Activated naive CD4-positive, alpha-beta T cell treated with anti-CD3 and anti-CD28 coated beads, Interleukin-2, amount 10 ng/mL, durations not matched to agents 7 days and 5 days (primary cell): ENCODE measurements around the gene ORC1.

Experiments
- CTCF ChIA-PET: fragments of 350-600 bp; sonication (Branson Sonifier 250); formaldehyde crosslinking; loops from one replicate; lab custom pipeline; 2021; ENCODE audit warnings: antibody characterized with exemption; lab: Charles Lee
- DNase-seq: peaks from one replicate; pipeline ENCODE4 v3.0.0-alpha.2; 2020
- H3K27ac Mint-ChIP-seq: one replicate; pipeline ENCODE4 v1.8.0; 2021; ENCODE audit warnings: mild to moderate bottlenecking, moderate library complexity, mixed read lengths
- H3K27me3 Mint-ChIP-seq: one replicate; pipeline ENCODE4 v1.8.0; 2021; ENCODE audit warnings: mild to moderate bottlenecking, mixed read lengths
- H3K36me3 Mint-ChIP-seq: one replicate; pipeline ENCODE4 v1.8.0; 2021; ENCODE audit warnings: mixed read lengths
- H3K4me1 Mint-ChIP-seq: one replicate; pipeline ENCODE4 v1.8.0; 2021; ENCODE audit warnings: mixed read lengths
- H3K4me3 Mint-ChIP-seq: one replicate; pipeline ENCODE4 v1.8.0; 2021; ENCODE audit warnings: mild to moderate bottlenecking, moderate library complexity, mixed read lengths
- H3K9me3 Mint-ChIP-seq: one replicate; pipeline ENCODE4 v1.8.0; 2021; ENCODE audit warnings: mixed read lengths

Gene ORC1

DNA sequence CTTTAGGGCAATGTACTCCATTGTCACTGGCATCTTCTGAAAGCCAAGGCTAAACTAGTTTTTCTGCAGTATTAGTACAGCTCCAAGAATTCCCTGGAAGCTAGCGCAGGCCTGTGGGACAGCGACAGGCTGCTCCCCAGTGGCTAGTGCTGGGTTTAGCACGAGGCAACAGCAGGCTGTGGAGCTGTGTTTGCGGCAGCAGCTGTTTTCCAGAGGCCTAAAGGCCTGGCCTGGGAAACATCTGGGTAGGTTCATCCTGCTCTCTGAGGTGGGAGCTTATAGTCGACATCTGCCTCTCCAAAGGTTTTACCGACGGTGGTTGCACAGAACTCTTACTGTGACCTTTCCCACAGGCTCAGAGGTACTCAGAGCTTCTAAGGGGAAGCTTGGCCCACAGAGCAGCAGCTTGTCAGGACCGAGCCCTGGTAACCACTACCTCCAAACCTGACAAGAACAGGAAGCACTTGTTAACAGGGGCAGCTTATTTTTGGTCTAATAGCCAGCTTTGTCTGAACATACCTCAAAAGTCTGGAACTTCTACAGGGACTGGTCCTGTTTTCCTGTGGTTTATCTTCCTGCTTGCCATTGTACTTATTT lies 55.4 kb downstream of the ORC1 start:
- H3K4me1 Mint-ChIP-seq, result no peaks in the 10 kb centered on the region

DNA sequence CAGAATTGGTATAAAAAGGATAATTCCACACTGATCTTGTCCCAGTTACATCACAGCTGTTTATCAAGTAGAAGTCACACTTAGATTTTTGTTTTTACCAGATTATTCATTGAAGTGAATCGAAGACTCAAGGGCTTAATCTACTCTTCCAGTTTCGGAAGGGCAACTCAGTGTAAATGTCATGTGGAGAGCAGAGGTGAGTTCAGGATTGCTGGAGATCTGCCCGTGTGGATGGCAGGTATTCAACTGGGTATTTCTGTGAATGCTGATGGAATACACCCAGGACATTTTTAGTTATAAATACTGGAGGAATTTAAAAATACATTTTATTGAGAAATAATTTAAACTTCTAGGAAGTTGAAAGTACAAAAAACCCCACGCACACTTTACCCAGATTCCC lies 57.6 kb downstream of the ORC1 start:
- CTCF ChIA-PET, result no interaction called here
- H3K9me3 Mint-ChIP-seq, result no peaks in the 10 kb centered on the region
- no peak for DNase-seq
- no peaks in the 10 kb centered on the region for H3K4me1 Mint-ChIP-seq
- H3K27me3 Mint-ChIP-seq, result no peaks in the 10 kb centered on the region
- no peaks in the 10 kb centered on the region for H3K36me3 Mint-ChIP-seq
- no peak overlapping the region for H3K4me3 Mint-ChIP-seq
- H3K27ac Mint-ChIP-seq, result peak overlapping the region; percentile 33

More for the DNA sequence above, 55.4 kb downstream of the ORC1 start:
- Mint-ChIP-seq H3K4me3 (no peak overlapping the region), H3K27me3 (no peaks in the 10 kb centered on the region), H3K36me3 (peaks cover 12% of the 10 kb centered on the region), H3K9me3 (no peaks in the 10 kb centered on the region), H3K27ac (no peak overlapping the region)
- no peak for DNase-seq
- CTCF ChIA-PET, result interaction anchor here (0.6 kb wide), 1 partner anchor 20 kb away, joined by 3 read pairs; no protein-coding TSS in a partner anchor

DNA sequence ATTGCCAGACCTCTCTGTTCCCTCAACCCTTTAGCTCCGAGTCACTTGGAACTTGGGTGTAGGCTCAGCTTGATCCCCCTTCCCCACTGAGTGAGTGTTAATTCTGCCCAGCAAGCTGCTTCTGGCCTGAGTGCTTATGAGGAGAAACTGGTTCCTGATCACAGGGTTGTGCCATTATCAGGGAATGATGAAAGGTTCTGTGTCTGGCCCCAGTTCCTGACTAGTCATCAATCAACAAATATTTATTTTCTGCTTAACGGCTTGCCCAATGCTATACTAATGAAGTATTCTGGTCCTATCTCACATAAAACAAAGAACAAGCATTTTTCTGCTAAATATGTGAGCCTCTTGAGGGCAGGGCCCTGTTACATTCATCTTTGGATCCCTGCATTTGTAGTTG lies 59.0 kb downstream of the ORC1 start:
- Mint-ChIP-seq H3K27ac (no peak overlapping the region), H3K4me1 (no peaks in the 10 kb centered on the region), H3K4me3 (no peak overlapping the region), H3K9me3 (no peaks in the 10 kb centered on the region), H3K27me3 (no peaks in the 10 kb centered on the region), H3K36me3 (no peaks in the 10 kb centered on the region)
- no peak for DNase-seq
- CTCF ChIA-PET, result no interaction called here

DNA sequence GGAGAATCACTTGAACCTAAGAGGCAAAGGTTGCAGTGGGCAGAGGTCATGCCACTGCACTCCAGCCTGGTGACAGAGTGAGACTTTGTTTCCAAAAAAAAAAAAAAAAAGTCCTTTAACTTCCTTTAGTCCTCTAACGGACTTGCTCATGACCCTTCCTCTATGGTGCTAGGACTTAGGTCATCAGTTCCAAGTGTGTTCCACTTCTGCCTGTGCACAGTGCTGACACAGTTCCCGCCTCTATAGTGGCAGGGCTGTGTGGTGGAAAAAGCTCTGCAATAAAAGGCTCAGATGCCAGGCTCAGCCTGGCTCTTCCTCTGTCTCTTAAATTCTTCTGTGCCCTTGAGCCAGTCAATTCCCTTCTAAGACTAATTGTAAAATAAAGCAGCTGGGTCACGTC lies 60.2 kb downstream of the ORC1 start:
- no peak for DNase-seq
- no peaks in the 10 kb centered on the region for H3K36me3 Mint-ChIP-seq
- H3K9me3 Mint-ChIP-seq, result no peaks in the 10 kb centered on the region
- no peaks in the 10 kb centered on the region for H3K4me1 Mint-ChIP-seq
- no peak overlapping the region for H3K27ac Mint-ChIP-seq
- H3K4me3 Mint-ChIP-seq, result no peak overlapping the region
- no peaks in the 10 kb centered on the region for H3K27me3 Mint-ChIP-seq
- CTCF ChIA-PET, result interaction anchor here (0.7 kb wide), 1 partner anchor 9 kb away, joined by 4 read pairs; no protein-coding TSS in a partner anchor

DNA sequence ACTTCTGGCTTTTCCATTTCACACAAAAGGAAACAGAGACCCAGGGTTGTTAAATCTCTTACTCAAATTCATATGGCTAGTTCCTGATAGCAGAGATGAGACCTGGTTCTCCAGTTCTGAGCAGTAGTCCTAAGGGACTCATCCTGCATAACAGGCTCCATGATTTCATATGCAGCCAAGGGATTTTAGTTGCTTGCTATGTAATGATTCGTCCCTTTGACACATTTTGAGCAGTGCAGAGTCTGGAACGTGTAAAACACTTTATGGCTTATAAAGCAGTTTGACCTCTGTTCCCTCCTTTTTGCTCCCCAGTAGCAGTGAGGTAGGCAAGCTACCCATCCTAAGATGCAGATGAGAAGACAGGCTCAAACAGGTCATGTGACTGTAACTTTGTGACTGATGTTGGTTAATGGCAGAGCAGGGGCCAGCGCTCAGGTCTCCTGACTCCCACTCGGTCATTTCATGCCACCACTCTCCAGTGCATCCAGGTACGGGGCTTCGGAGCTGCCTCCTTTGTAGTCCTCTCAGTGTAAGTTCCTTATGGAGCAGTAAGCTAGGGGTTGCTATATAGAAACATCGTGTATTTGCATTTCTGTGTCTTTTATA lies 62.5 kb downstream of the ORC1 start:
- no peak overlapping the region for H3K27ac Mint-ChIP-seq
- H3K9me3 Mint-ChIP-seq, result no peaks in the 10 kb centered on the region
- H3K27me3 Mint-ChIP-seq, result no peaks in the 10 kb centered on the region
- CTCF ChIA-PET, result no interaction called here
- DNase-seq, result no peak
- no peaks in the 10 kb centered on the region for H3K36me3 Mint-ChIP-seq
- no peaks in the 10 kb centered on the region for H3K4me1 Mint-ChIP-seq
- H3K4me3 Mint-ChIP-seq, result no peak overlapping the region

DNA sequence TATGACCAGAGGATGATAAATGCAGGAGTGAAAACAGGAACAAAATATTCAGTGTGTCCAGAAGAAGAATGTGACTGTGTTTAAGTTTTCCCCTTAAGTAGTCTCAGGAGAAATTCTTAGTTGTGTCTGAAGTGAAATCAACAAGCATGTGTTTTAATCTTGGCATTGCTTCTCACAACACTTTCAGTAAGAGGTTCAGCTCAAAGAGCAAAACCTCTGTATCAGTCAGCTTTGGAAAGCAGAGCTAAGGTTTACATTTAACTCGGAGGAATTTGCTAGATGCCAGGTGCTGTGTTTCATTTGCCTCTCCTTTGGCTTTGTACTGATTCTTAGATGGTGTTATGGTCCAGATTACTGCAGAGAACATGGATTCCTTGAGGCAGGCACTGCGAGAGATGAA lies 66.8 kb downstream of the ORC1 start:
- H3K9me3 Mint-ChIP-seq, result no peaks in the 10 kb centered on the region
- no peaks in the 10 kb centered on the region for H3K4me1 Mint-ChIP-seq
- no peak overlapping the region for H3K4me3 Mint-ChIP-seq
- H3K27me3 Mint-ChIP-seq, result no peaks in the 10 kb centered on the region
- no peaks in the 10 kb centered on the region for H3K36me3 Mint-ChIP-seq
- CTCF ChIA-PET, result no interaction called here
- DNase-seq, result no peak
- no peak overlapping the region for H3K27ac Mint-ChIP-seq

DNA sequence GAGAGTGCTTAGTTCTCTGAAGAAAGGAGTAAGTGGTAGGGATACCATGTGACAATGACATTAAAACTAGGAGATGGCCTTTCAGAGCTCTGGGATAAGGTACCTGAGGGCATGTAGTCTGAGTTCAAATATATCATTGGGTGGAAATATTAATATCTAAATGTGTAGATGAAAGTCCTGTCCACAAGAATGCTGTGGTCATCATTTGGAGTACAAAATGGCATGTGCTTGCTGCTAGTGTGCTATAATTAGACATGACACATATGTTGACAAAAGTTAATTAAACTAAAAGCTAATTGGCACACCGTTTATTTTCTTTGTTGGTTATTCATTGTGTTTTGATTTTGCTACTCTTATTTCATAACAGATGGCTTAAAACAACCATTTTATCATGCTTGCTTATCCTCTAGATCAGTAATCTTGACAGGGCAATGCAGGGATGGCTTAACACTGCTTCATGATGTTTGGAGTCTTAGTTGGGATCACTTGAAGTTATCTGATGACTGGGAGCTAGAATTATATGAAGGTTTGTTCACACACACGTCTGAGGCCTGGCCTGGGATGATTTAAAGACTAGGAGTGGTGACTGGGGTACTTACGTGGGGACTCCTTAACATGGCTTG lies 69.2 kb downstream of the ORC1 start:
- H3K36me3 Mint-ChIP-seq, result no peaks in the 10 kb centered on the region
- H3K9me3 Mint-ChIP-seq, result no peaks in the 10 kb centered on the region
- no peak for DNase-seq
- CTCF ChIA-PET, result interaction anchor here (0.7 kb wide), 1 partner anchor 9 kb away, joined by 4 read pairs; no protein-coding TSS in a partner anchor
- no peaks in the 10 kb centered on the region for H3K27me3 Mint-ChIP-seq
- no peak overlapping the region for H3K4me3 Mint-ChIP-seq
- no peak overlapping the region for H3K27ac Mint-ChIP-seq
- peaks cover 11% of the 10 kb centered on the region for H3K4me1 Mint-ChIP-seq

DNA sequence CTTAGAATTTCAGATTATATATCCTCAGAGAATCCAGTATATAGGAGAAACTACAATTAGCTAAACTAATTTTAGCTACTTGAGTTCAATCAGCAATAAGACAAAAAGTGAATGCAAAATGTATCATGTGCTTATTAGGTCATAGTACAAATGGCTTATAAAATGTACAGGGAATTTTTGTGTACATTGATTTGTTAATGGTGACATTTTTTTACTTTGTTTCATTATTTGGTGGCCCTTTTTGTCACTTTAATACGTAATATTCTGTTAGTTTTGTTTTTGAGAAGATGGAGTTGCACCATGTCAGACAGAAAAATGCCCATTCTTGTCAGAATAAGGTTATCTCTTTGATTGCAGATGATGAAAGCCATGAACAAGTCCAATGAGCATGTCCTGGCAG lies 71.8 kb downstream of the ORC1 start:
- DNase-seq, result no peak
- Mint-ChIP-seq H3K9me3 (no peaks in the 10 kb centered on the region), H3K27me3 (no peaks in the 10 kb centered on the region), H3K4me1 (peaks cover 18% of the 10 kb centered on the region), H3K27ac (no peak overlapping the region), H3K36me3 (peaks cover 2% of the 10 kb centered on the region), H3K4me3 (no peak overlapping the region)
- CTCF ChIA-PET, result no interaction called here

DNA sequence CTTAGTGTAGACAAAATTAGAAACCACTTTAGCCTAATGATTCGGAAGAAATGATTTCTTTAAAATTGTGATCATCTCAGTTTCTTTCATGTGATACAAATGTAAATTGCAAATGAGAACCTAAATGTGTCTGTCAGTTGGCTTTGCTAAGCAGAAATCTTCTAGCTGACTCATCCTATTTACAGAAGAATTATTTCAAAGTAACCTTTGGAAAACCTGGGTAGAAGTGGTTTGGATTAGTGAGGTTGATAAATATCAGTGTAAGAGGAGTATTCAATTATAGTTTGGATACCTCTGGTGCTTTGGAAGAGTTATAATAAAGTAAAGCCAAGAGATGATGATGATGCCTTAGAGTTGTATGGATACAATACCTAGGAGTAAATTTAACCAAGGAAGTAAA lies 75.6 kb downstream of the ORC1 start:
- H3K27ac Mint-ChIP-seq, result no peak overlapping the region
- CTCF ChIA-PET, result no interaction called here
- no peak for DNase-seq
- H3K4me1 Mint-ChIP-seq, result peaks cover 18% of the 10 kb centered on the region
- H3K4me3 Mint-ChIP-seq, result no peak overlapping the region
- H3K9me3 Mint-ChIP-seq, result no peaks in the 10 kb centered on the region
- no peaks in the 10 kb centered on the region for H3K27me3 Mint-ChIP-seq
- H3K36me3 Mint-ChIP-seq, result peaks cover 2% of the 10 kb centered on the region

DNA sequence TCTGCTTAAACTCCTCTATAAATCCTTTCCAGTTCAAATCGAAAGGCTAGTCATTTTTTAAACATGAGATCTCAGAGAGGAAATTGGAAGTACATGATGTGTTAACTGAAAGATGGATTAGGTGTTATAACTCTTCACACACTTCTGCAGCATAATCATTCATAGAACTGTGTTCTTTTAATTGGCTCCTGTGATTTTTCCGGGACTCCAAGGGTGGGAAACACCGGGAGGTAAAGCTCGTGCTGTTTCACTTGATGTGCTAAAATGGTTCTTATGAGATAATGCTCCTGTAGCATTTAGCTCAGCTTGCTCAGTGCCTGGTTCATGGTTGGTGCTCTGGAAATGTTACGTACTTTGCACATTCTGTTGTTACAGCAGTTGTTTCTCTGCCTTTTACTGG lies 78.4 kb downstream of the ORC1 start:
- H3K36me3 Mint-ChIP-seq, result peaks cover 2% of the 10 kb centered on the region
- peaks cover 15% of the 10 kb centered on the region for H3K4me1 Mint-ChIP-seq
- H3K4me3 Mint-ChIP-seq, result no peak overlapping the region
- no peak for DNase-seq
- no peaks in the 10 kb centered on the region for H3K27me3 Mint-ChIP-seq
- CTCF ChIA-PET, result no interaction called here
- no peaks in the 10 kb centered on the region for H3K9me3 Mint-ChIP-seq
- H3K27ac Mint-ChIP-seq, result no peak overlapping the region

DNA sequence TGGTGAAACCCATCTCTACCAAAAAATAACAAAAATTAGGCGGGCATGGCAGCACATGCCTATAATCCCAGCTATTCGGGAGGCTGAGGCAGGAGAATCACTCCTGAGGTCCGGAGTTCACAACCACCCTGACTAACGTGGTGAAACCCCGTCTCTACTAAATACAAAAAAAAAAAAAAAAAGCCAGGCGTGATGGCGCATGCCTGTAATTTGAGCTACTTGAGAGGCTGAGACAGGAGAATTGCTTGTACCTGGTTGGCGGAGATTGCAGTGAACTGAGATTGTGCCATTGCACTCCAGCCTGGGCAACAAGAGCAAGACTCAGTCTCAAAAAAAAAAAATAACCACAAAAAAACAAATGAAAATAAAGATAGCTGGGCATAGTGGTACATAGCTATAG lies 80.5 kb downstream of the ORC1 start:
- no peaks in the 10 kb centered on the region for H3K9me3 Mint-ChIP-seq
- H3K4me3 Mint-ChIP-seq, result no peak overlapping the region
- H3K27me3 Mint-ChIP-seq, result no peaks in the 10 kb centered on the region
- H3K27ac Mint-ChIP-seq, result no peak overlapping the region
- no peak for DNase-seq
- CTCF ChIA-PET, result no interaction called here
- H3K36me3 Mint-ChIP-seq, result no peaks in the 10 kb centered on the region
- peaks cover 1% of the 10 kb centered on the region for H3K4me1 Mint-ChIP-seq
